Muscle of back (tissue), 11 donors: ENCODE measurements around the gene NOL4. TPM values are rescaled to one million over a fixed set of nuclear protein-coding genes. Genes with fewer than 3 reads are reported as not detected.

Experiments
- DNase-seq, 3 donors: peaks; one replicate each; pipeline versions ENCODE4 v3.0.0 to v3.0.0-alpha.2; 2013
- polyA plus RNA-seq, 10 donors: library from polyadenylated mRNA; unstranded; fragments of 120-200 nt; gene quantifications; one replicate each; pipeline ENCODE4 v1.2.1, GENCODE V29; 2013; ENCODE audit not compliant: insufficient read length in 10 of 10

The NOL4 gene
- polyA plus RNA-seq, 10 donors, result 0.08 to 0.36 (median 0.17) TPM; not detected in 2

DNA sequence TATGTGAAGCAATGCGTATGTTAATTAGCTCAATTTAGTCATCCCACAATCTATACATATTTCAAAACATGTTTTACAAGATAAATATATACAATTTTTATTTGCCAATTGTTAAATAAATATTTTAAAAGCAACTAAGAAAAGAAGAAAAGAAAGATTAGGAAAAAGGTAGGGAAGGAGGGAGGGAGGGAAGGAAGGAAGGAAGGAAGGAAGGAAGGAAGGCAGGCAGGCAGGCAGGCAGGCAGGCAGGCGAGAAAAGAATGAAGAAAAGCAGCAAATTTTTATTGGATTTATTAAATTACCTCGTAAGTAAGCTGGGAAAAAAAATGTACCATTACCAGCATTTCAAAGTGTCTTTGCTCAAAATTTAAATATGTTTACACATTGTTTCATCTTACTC is 30.5 kb downstream of the NOL4 start:
- DNase-seq, result no peak

DNA sequence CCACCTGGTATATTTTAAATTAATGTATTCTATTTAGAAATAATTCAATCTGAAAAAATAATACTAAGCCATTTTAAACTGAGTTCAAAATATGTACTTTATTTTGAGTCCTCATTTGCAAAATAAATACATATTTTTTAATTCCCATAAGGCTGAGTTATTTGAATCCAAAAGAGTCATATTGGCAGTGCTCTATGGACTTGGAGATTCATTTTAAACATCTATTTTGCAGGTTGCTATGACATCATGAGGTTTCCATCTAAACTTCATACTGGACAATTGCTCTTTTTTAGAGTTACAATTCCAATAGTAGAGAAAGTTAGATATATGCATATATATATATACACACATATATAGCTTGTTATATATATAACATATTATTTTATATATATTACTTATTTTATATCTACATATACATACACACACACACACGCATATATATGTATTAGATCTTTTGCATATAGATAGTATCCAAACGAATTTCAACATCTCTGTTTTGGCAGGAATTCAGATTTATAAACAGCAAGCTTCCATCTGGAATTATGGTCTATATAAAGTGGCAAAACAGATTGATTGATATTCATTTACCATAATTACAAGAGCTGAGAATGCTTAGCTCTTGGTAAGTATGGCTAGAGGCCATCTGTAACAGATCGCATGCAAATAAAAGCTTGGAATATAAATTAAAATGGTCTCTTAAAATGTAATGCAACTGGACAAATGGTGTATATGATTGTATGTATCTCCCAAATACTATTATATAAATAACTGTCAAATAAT is 34.9 kb downstream of the NOL4 start:
- peak in 2 of 3 donors; percentile 7 to 23 for DNase-seq
